ENCODE data around the gene DCAF10. TPM values are rescaled to one million over a fixed set of nuclear protein-coding genes. Genes with fewer than 3 reads are reported as not detected.

Gene DCAF10
- polyA plus RNA-seq, 3 donors = 12.4 to 17.2 (median 14.7) TPM

DNA sequence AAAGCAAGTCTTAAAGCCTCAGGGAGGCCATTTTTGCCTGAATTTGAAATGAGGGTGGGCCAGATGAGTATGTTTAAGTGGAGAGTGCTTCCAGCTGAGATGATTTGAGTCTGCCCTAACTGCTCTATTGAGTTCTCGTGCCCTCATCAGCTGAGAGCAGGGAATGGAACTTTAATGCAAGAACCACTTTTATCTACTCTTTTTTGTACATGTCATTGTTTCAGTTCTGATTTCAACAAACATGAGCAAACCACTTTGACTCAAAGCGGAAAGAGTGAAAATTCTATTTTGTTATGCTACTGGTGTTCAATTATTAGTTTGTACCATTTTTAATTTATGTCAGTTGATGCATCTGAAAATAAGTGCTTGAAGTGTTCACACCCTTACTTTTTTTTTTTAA, 35.8 kb downstream of the DCAF10 start:
- no peak overlapping the region for H3K4me3 Mint-ChIP-seq
- intact Hi-C loops (cut with micrococcal nuclease) = no loop called here
- H2AFZ ChIP-seq (ENCODE audit: insufficient read depth, low read depth, low read length, poor library complexity, severe bottlenecking) = no peak overlapping the region
- no peak overlapping the region for H3K4me2 ChIP-seq (replicated peaks; ENCODE audit: extremely low read depth, low read length, poor library complexity, severe bottlenecking)
- peaks cover 4 to 46% of the 10 kb centered on the region in 2 donors for H3K36me3 ChIP-seq (replicated peaks in 1 of 2; ENCODE audit: control insufficient read depth in 1 of 2, insufficient read depth in 2 of 2, low read length in 2 of 2)
- H3K36me3 Mint-ChIP-seq = peaks cover 16 to 42% of the 10 kb centered on the region in 2 donors
- no peak for DNase-seq
- no peaks in the 10 kb centered on the region for H3K9me3 Mint-ChIP-seq
- no peaks in the 10 kb centered on the region for H3K27me3 ChIP-seq (ENCODE audit: control insufficient read depth in 2 of 2, insufficient read depth in 2 of 2, low read length in 2 of 2)
- H3K4me1 Mint-ChIP-seq = no peaks in the 10 kb centered on the region
- no peak overlapping the region for H3K27ac Mint-ChIP-seq
- no peaks in the 10 kb centered on the region for H3K79me2 ChIP-seq (ENCODE audit: insufficient read depth, low read length)
- peaks cover 0 to 1% (median 0%) of the 10 kb centered on the region in 3 donors for H3K27me3 Mint-ChIP-seq (ENCODE audit: low read depth in 3 of 3)
- H3K27ac ChIP-seq (ENCODE audit: low read depth in 1 of 2, low read length in 2 of 2) = no peak overlapping the region
- no peak overlapping the region for H3K9ac ChIP-seq (ENCODE audit: insufficient read depth, low read length, poor library complexity, severe bottlenecking)
- no peaks in the 10 kb centered on the region for H3K4me1 ChIP-seq (ENCODE audit: control insufficient read depth in 1 of 2, insufficient read depth in 2 of 2, low read length in 2 of 2)
- WGBS (ENCODE audit: insufficient coverage) = no CpG with 5 or more reads among the region's 2 CpGs
- H4K20me1 ChIP-seq (ENCODE audit: insufficient read depth, low read length) = no peaks in the 10 kb centered on the region
- H3K4me3 ChIP-seq (replicated peaks in 1 of 3; ENCODE audit: low read depth in 2 of 3, low read length in 3 of 3) = no peak overlapping the region
- no peaks in the 10 kb centered on the region for H3K9me3 ChIP-seq (replicated peaks in 1 of 2; ENCODE audit: control insufficient read depth in 1 of 2, insufficient read depth in 1 of 2, low read length in 2 of 2)
- TF ChIP-seq, protein P1, sequence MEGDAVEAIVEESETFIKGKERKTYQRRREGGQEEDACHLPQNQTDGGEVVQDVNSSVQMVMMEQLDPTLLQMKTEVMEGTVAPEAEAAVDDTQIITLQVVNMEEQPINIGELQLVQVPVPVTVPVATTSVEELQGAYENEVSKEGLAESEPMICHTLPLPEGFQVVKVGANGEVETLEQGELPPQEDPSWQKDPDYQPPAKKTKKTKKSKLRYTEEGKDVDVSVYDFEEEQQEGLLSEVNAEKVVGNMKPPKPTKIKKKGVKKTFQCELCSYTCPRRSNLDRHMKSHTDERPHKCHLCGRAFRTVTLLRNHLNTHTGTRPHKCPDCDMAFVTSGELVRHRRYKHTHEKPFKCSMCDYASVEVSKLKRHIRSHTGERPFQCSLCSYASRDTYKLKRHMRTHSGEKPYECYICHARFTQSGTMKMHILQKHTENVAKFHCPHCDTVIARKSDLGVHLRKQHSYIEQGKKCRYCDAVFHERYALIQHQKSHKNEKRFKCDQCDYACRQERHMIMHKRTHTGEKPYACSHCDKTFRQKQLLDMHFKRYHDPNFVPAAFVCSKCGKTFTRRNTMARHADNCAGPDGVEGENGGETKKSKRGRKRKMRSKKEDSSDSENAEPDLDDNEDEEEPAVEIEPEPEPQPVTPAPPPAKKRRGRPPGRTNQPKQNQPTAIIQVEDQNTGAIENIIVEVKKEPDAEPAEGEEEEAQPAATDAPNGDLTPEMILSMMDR (IDR thresholded peaks at IDR 0.05) = no peak

DNA sequence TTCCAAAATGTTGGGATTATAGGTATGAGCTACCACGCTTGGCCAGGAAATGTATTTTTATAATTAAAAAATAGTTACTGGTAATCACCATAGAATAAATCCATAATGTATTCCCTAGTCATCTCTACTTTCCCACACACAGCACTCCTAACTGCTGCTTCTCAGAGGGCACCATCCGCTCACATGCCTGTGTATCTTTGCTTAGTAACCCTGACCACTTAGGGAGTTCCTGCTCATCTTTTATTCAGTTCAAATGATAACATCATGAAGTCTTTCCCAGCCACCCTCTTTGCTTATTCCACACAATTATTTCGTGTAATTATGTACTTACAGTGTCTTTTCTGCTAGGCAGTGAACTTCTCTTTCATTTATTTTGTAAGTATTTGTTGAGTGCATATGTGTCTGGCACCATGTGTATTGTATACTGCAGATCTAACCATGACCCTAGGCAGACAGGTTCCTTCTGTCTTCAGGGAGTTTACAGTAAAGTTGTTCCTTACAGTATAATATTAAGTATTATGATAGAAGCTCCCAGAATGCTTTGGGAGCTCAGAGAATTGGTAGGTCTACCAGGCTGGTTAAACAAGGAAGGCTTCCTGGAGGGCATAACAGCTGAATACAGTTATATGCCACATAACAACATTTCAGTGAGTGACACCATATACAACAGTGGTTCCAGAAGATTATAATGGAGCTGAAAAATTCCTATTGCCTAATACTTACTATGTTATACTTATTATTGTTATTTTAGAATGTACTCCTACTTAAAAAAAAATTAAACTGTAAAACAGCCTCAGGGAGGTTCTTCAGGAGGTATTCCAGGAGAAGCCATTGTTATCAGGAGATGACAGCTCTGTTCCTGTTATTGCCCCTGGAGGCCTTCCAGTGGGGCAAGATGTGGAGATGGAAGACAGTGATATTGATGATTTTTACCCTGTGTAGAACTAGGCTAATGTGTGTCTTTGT, 39.2 kb downstream of the DCAF10 start:
- H3K4me1 ChIP-seq (ENCODE audit: control insufficient read depth in 1 of 2, insufficient read depth in 2 of 2, low read length in 2 of 2) = no peaks in the 10 kb centered on the region
- no peaks in the 10 kb centered on the region for H3K27me3 ChIP-seq (ENCODE audit: control insufficient read depth in 2 of 2, insufficient read depth in 2 of 2, low read length in 2 of 2)
- no peaks in the 10 kb centered on the region for H3K9me3 ChIP-seq (replicated peaks in 1 of 2; ENCODE audit: control insufficient read depth in 1 of 2, insufficient read depth in 1 of 2, low read length in 2 of 2)
- peaks cover 13 to 56% of the 10 kb centered on the region in 2 donors for H3K36me3 ChIP-seq (replicated peaks in 1 of 2; ENCODE audit: control insufficient read depth in 1 of 2, insufficient read depth in 2 of 2, low read length in 2 of 2)
- no peak overlapping the region for H2AFZ ChIP-seq (ENCODE audit: insufficient read depth, low read depth, low read length, poor library complexity, severe bottlenecking)
- WGBS (ENCODE audit: insufficient coverage) = 100% methylated on average over 1 of the region's 3 CpGs
- Mint-ChIP-seq H3K36me3 (peaks cover 34 to 51% of the 10 kb centered on the region in 2 donors), H3K27me3 (ENCODE audit: low read depth in 3 of 3) (peaks cover 0 to 1% (median 0%) of the 10 kb centered on the region in 3 donors), H3K9me3 (no peaks in the 10 kb centered on the region), H3K4me3 (no peak overlapping the region), H3K4me1 (no peaks in the 10 kb centered on the region), H3K27ac (peak overlapping the region in 1 of 7 donors; percentile 78)
- no peak overlapping the region for H3K27ac ChIP-seq (ENCODE audit: low read depth in 1 of 2, low read length in 2 of 2)
- H3K79me2 ChIP-seq (ENCODE audit: insufficient read depth, low read length) = no peaks in the 10 kb centered on the region
- intact Hi-C loops (cut with micrococcal nuclease) = no loop called here
- H3K4me2 ChIP-seq (replicated peaks; ENCODE audit: extremely low read depth, low read length, poor library complexity, severe bottlenecking) = no peak overlapping the region
- H4K20me1 ChIP-seq (ENCODE audit: insufficient read depth, low read length) = no peaks in the 10 kb centered on the region
- DNase-seq = no peak
- H3K4me3 ChIP-seq (replicated peaks in 1 of 3; ENCODE audit: low read depth in 2 of 3, low read length in 3 of 3) = no peak overlapping the region
- TF ChIP-seq, protein P1 (IDR thresholded peaks at IDR 0.05) = no peak
- no peak overlapping the region for H3K9ac ChIP-seq (ENCODE audit: insufficient read depth, low read length, poor library complexity, severe bottlenecking)
